A172 (cell line): ENCODE measurements around the gene BBX. TPM values are rescaled to one million over a fixed set of nuclear protein-coding genes. Genes with fewer than 3 reads are reported as not detected.
A peak's percentile ranks its signal among the peaks of the same experiment; 100 is the strongest.

ENCODE experiments used
- DNase-seq: peaks from one replicate; pipeline ENCODE4 v3.0.0-alpha.2; 2015; ENCODE audit warnings: low spot score
- total RNA-seq: library from RNA; depleted of rRNA; stranded (reverse); fragments of >200 nt; shearing (Covaris generic); gene quantifications from 2 replicates; pipeline ENCODE4 v1.2.3, GENCODE V29; 2014; rRNA removed

Gene BBX
- 33.8 and 63.2 TPM in 2 replicates for total RNA-seq

DNA sequence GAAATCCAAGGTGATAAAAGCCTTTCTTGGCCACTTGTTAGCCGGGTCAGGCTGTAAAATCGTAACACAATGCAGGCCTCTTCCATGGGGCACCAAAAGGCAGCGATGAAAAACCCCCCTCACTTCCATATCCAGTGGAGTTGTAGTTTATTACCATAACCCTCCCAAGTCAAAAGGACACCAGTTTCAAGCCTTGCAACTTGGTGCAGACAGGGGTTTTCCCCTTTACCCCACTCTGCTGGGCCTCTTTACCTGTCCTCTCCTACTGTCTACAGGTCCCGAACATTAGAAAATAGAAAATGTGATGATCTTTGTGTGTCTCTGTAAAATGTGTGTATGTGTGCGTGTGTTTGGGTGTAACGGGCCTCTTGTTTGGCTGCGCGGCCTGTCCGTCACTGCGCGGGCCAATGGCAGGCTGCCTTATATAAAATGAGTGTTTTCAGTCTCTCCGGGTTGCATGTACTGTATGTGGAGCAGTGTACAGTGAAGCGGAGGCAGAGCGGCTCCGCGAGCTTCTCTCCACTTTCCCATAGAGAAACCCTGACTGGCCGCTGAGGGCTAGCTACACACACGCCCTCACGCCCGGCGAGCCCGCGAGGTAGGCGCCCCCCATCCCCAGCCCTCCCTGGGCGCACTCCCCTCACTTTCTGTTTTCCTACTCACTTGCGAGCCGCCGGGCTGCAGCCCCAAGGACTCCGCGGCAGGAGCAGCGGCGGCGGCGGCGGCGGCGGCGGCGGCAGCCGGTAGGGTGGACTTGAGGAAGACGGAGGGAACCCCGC is at the start of gene BBX:
Gene BBX, plus strand, starts transcription at position 453 of the 779 bp plus-strand sequence. CDS start 187,499 bp downstream, outside the sequence.
- peak; percentile 91 for DNase-seq

DNA sequence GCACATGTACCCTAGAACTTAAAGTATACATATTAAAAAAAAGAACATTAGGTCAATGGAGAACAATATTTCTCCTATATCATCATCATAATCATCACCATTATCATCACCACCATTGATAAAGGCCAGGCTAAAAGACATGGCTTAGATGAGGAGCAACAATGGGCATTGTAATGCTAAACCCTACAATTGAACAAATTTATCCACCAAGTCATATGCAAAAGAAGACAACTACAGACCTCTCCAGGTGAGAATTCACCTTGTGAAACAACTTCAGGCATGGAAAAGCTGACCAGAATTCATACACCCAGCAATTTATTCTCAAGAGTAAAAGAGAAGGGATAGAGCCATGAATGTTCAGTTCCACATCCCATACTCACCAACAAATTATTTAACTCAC is 46.3 kb upstream of the BBX start:
- no peak for DNase-seq

DNA sequence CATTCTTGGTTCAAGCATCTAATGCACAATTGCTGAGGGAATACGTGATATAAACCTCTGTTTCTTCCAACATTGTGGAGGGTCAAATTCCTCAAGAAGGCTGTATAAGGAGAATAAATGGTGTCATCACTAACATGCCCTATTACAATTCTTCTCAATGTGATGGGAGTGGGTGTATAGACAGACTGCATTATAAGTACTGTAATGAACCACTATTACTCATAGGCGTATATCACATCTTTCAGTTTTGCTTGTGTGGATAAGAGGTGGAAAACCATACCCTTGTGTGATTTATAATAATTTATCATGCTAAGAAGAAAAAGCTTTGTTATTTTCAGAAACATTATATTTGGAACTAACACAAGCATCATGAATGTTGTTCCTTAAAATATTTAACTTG is 35.3 kb upstream of the BBX start:
- DNase-seq: no peak

DNA sequence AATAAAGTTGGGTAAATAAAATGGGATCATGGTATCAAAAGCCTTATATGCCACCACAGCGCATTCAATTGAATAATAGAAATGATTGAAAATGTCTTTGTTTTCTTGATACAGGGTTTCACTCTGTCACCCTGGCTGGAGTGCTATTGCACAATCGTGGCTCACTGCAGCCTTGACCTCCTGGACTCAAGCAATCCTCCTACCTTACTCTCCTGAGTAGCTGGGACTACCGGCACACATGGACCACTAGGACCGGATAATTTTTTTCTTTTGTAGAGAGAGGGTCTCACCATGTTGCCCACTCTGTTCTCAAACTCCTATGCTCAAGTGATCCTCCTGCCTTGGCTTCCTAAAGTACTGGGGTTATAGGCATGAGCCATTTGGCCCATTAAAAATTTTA is 33.8 kb upstream of the BBX start:
- no peak for DNase-seq

DNA sequence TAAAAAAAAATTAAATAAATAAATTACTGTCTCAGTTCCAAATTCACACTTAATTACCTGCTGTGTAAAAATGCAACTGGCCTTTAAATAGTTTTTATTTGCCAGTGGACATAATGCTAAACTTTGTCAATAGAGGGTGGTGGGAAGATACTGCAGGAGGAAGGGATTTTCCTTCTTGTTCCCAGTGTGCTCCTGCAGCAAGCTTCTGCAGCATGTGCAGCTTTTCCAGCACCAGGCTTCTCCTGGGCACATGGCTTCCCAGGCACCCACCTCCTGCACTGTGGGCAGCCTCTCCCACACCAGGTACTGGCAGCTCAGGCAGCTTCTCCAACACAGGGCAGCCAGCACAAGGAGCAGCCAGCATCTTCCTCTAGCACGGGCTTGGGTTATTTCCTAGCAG is 29.6 kb upstream of the BBX start:
- DNase-seq: no peak

DNA sequence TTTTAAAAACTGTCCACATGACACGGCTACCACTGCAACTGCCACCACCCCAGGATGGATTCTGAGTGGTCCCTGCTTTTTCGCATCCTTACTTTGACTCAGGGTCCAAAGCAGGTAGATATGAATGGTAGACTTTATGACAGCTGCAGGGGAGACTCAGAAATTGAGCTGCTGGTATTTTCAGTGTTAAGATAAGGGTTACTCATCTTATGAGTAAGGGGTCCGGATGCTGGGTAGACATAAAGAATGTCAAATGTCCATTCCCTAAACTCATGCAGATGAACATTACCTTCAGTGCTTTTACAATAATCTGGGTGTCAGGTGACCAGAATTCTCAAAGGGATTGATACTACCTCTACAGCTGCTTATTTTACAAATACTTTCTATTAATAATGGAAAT is 25.9 kb upstream of the BBX start:
- DNase-seq: no peak

DNA sequence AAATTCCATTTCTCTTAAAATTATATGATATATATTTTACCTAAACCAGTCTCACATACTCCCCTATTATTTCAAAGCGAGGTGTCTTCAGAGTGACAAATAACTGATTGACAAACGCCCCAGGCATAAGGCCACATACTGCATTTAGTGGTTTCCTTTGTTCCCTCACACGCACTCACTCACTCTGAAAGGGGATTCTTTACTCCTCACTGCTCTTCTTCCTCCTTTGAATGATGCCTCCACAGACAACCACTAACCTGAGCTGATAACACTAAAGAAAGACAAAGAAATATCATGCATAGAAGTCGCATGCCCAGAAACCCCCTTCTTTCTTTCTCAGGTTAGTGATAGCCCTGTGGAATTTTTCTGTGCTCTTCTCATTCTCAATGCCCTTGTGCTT is 24.1 kb upstream of the BBX start:
- no peak for DNase-seq

DNA sequence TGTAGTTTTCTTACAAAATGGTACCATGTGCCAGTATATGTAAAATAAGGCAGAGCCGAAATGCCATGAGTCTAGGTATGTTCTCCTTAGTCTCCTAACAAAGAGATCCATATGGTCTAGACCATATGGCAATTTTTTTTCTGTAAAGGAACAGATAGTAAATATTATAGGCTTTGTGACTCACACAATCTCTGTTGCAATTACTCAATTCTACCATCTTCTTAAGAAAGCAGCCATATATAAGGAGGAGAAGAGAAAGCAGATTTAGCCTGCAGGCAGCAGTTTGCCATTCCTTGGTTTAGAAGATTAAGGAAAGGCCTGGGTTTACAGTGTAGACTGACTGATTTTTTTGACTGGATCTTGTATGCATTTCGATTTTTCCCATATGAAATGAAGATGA is 16.3 kb upstream of the BBX start:
- no peak for DNase-seq

DNA sequence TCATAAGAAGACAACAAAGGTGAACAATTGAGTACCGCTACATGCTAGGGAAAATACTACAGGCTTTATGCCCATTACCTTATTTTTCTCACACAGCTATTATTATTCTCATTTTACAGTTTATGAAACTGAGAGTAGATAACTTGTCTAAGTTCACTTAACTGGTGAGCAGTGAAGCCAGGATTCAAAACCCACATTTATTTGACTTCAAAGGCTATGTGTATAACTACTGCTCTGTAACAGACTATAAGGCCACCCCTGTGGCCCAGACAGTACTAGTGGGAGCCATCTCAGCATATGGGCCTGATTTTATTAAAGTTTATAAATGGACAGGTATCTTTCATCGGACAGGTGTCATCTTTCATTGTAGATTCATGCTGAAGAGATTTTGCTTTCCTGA is 14.4 kb upstream of the BBX start:
- DNase-seq: no peak

DNA sequence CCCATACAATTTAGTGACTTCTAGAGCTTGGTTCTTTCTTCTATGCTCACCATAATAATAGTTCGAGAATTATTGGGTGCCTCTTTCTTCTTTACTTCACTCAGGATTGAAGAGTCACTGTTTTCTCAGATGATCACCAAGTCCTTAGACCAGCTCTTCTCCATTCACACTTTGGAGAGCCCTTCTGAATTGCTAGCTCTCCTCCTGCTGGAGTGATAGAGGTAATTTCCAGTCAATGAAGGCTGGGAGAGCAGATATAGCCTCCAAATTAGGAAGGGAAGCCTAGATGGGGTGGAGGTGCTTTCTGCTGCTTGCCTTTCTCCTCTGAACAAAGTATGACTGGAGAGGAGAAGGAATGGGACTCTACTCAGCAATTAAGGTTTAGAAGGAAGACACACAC is 10.7 kb upstream of the BBX start:
- DNase-seq: no peak

DNA sequence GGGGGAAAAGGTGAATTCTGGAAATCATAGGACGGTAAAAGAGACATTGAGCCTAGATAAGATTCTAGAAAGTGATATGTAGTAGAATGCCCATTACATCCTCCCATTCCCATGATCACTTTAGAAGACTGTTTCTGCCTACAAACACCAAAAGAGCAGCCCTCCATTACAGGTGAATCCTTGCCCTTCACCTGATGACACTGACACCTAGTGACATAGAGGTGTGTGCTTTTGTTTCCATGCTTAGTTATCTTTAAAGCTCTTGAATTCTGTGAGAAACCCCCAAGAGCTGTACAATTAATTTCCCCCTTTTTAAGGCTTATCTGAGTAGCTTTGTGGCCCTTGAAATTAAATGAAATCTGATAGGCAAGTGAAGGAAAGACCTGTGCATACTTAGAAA is 8.3 kb upstream of the BBX start:
- no peak for DNase-seq

DNA sequence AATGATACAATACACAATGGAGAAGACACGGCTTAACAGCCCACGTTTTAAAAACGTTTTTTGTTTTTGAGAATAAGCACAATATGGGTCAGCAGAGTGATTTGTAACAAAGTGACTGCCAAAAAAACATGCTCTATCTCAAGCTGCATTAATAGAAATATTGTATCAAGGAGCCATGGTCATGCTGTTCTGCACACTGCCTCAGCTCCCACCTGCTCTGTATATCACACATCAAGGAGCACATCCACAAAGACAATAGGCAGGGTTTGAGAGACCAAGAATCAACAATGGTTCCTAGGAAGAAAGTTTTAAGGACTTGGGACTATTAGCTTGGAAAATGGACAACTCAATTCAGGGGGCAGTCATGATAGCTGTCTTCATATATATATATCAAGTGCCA is 6.3 kb upstream of the BBX start:
- no peak for DNase-seq

DNA sequence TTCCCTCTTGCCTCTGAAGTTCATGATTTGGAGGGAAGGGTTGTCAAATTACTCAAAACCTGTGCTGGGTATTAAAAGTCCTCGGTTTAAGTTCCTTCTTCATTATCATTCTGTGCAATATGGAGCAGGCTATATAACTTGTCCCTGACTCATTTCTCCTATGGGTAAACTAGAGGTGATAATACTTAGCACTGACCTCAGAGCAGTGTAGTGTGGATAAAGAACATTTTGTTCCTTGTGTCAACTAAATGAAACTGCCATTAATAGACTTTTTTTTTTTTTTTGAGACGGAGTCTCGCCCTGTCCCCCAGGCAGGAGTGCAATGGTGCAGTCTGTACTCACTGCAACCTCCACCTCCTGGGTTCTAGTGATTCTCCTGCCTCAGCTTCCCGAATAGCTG is 2.2 kb upstream of the BBX start:
- no peak for DNase-seq

DNA sequence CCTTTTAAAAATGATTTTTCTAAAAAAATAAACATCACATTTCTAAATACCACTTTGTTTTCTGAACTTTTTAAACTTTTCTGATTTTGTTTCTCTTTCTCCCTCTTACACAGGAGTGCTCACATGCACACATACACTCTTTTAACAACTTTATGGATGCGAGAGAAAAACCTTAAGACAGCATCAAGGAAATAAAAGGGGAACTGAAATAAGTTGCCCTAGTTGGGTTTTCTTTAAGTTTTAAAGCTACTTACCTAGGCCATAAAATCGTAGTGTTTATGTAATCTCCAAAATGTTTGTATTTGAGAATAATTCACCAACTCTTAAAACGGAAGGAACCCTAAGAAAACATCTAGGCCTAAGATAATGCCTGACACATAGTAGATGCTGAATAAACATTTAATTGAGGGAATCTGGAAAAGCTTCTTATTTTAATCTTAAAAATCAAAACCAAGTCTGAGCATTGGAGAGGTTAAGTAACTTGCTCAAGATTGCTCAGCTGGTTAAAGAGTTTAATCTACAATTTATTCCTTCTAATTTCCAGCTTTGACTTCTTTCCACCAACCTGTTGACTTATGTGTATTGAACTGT is 1.2 kb upstream of the BBX start:
- no peak for DNase-seq

DNA sequence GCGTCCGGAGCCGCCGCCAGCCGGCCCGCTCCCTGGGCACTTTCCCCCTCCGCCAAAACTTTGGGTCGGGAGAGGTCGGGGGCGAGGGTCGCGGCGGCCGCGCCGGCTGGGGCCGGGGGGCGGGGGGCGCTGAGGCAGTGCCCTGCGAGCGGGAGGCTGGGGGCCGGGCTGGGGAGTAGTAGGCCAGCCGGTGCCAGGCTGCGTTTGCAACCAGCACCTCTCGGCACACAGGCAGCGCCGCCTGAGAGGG is 452 bp downstream of the BBX start:
- DNase-seq: no peak

DNA sequence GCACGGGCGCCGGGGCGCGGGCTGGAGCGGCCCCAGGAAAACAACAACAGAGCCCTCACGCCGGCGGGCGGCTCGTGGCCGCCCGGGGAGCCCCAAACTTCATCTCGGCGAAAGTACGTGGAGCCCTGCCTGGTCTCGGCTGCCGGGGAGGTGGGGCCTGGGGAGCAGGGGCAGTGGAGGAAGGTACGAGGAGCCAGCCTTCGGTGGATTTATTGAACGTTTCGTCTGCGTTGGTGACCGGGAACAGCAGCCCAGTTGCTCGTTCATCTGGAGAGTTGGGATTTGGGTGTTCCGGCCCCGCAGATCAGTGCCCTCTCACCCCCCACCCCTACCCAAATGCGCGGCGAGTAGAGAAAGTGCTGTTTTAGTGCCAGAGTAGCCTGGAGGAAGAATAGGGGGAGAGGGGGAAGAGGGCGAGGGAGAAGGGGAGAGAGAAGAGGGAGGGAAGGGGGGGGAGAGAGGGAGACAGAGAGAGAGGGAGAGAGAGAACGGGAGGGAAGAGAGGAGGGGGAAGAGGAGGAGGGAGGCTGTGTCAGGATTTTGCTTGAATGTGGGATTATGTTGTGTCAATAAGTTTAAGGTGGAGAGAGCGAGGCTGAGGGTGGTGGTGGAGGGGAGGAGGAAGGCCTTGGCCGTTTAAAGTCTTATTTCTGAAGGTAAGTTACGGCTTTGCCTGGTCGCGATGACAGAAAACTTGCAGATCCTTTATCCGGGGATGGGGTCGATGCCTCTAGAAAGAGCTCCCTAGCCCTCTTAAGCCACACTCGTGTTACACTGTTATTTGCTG is 970 bp downstream of the BBX start:
- peak; percentile 29 for DNase-seq

DNA sequence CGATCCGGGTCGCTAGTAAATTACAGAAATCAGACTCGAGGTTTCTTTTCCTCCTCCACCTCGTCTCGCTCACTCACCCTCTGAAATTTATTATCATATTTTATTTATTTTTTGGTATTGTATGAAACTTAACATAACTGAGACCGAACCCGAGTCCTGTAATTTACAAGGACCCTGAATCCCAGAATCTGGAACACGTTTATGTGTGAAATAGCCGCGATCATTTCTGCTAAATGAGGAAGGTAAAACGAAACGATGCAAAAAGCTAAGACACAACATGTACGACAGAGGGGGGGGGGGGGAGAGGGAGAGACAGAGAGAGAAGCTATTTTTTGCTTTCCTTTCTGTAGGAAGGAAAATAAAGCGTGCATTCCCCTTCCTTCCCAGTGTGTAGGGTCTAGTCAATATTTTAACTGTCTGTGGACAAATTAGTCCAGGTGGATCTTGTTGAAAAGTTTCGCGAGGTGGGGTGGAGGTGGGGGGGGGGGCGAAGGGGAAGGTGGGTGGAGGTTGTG is 1.6 kb downstream of the BBX start:
- DNase-seq: no peak

DNA sequence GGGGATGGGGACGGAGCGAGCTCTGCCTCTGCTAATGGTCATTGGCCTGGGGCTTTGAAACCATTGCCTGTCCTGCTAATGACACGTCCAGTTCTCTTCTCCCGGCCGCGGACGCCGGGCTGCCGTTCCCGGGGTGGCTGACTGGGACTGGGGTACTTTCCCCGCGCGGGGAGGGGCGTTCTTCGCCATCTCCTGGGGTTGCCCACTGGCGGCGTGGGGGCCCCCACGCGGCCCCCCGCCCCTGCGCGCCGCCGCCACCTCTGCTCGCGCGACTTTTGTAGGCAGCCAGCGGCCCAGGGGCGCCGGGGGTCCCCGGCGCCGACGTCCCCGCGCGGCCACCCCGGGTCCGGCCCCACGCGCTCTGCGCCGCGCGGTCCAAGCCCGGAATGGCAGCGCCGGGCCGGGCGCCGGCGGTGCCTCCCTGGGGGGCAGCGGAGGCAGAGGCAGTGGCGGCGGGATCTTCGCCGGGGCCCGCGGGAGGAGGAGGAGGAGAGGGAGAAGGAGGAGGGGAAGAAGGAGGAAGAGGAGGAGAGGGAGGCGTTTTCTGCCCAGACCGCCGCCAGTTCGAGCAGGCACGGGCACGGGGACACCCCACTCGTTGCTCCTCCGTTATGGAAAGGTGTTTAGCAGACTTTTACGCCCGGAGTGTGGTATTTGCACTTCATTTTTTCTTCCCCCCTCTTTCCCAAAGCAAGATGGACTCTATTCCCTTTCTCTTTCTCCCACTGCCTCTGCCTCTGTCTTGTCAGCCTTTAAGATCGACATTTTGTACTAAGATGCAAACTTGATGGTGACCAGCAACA is 2.3 kb downstream of the BBX start:
- DNase-seq: peak; percentile 55

DNA sequence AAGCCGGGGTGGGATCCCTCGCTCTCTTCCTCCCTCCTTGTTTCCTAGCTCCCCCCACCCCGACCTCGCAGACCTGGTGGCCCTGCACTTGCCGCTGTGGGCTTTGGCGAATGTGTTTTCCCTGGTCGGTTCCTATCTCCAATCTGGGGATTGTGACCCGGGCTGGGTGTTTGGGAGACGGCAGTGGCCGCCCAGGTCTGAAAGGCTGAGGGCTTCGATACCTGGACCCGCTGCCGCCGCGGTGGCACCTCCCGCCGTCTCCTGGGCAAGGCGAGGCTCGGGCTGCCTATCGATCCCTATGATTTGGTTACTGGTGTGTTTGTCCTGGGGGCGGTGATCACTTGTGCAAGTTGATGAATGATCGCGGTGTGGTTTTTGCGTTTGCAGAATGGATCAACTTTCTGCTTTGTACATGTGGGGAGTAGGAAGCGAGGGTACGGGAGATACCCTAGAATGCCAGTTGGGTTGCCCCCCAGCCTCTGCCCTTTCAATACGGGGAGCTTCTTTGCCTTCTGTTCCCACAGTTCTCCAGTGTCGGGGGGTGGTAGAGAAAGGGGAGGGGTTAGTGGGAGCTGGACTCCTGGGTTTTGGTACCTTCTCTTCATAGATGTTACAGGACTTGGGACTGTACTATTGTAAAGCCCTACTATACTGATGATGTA is 3.0 kb downstream of the BBX start:
- DNase-seq: no peak

DNA sequence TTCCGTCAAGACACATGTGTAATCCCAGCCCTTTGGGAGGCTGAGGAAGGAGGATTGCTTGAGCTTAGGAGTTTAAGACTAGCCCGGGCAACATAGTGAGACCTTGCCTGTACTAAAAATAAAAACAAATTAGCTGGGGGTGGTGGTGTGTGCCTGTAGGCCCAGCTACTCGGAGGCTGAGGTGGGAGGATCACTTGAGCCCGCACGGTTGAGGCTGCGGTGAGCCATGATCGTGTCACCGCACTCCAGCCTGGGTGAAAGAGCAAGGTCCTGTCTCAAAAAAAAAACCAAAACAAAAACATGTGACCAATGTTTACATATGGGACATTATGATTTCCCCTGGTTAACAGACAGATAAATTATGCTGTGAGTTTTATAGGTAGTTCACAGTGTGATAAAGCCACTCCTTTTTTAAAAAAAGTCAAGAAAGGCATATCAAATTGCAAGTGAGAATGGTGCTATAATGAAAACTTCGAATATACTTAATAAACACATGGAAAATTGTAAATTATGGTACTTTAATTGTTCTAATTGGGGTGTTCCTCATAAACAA is 9.2 kb downstream of the BBX start:
- no peak for DNase-seq

DNA sequence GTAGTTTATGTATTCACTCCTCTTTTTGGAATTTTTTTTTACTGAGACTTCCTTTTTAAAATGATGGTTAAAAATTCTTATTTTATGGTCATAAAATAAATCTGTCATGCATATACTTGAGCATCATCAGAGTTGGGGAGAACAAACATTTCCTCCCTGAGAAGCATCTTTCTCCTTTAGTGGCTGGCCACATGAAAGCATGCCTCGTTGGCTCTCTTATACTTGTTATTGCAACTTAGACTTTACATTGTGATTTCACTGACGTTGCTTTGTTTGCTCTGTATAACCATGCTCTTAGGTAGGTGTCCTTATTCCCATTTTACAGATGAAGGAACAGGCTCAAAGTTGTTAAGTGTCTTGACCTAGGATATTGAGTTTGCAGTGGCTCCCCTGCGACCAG is 18.1 kb downstream of the BBX start:
- DNase-seq: no peak
